ENCODE results near the gene ZNF394. TPM values are rescaled to one million over a fixed set of nuclear protein-coding genes. Genes with fewer than 3 reads are reported as not detected.

Gene ZNF394
- total and polyA plus RNA-seq, 2 donors (not counting 3 experiments of a cell fraction or from before 2014, with no cell fraction given) = 8.6 to 22.8 TPM

DNA sequence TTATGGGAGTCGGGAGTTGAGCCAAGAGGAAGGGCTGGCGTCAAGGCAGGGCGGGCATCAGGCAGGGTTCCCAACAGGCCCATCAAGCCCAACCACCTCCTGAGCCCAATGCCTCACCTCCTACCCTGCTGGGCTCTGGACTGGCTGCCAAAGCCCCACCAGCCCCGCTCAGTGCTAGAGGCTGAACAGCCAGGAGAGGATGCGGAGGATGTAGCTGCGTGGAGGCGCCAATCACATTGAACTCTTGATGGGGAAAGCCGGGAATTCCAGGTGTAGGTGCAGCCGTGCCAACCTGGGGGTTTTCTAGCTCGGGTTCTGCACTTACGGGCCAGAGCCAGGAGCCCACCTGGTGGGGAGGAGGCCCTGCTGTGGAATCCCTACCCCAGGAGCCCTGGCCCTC is 47.0 kb downstream of the ZNF394 start:
- Histone ChIP-seq H3K9me3 (replicated peaks; ENCODE audit: control insufficient read depth, insufficient read depth, low read length) (no peaks in the 10 kb centered on the region), H3K9ac (replicated peaks; ENCODE audit: extremely low read depth, insufficient read depth, low read length) (no peak overlapping the region), H3K4me3 (replicated peaks in 1 of 3; ENCODE audit: insufficient read depth in 1 of 3, low read depth in 1 of 3, low read length in 3 of 3) (no peak overlapping the region), H3K27ac (ENCODE audit: insufficient read depth, low read depth, low read length) (no peak overlapping the region), H3K79me2 (ENCODE audit: control insufficient read depth, insufficient read depth, low read length) (peaks cover 4% of the 10 kb centered on the region), H3K36me3 (ENCODE audit: control insufficient read depth in 2 of 2, extremely low read depth in 1 of 2, insufficient read depth in 2 of 2, low read length in 2 of 2) (peaks cover 9 to 69% of the 10 kb centered on the region in 2 experiments), H3K4me1 (ENCODE audit: control insufficient read depth, extremely low read depth, insufficient read depth, low read length) (no peaks in the 10 kb centered on the region), H2AFZ (ENCODE audit: low read depth, low read length) (no peak overlapping the region), H3K4me2 (ENCODE audit: insufficient read depth, low read length) (no peak overlapping the region), H4K20me1 (replicated peaks; ENCODE audit: control insufficient read depth, extremely low read depth, insufficient read depth, low read length) (no peaks in the 10 kb centered on the region), H3K9me1 (replicated peaks; ENCODE audit: control insufficient read depth, extremely low read depth, insufficient read depth, low read length) (no peaks in the 10 kb centered on the region), H3K27me3 (ENCODE audit: control insufficient read depth in 2 of 2, insufficient read depth in 2 of 2, low read length in 2 of 2) (no peaks in the 10 kb centered on the region)
- POLR2A ChIA-PET = no interaction called here
- dilution Hi-C loops (cut with MboI; ENCODE audit: extremely low pct_ligation_motif_present, low sequenced_read_pairs) = no loop called here
- no peak for FAIRE-seq
- BruUV-seq (replicated peaks) = no TSS peak
- no peak for DNase-seq (ENCODE audit: low read depth, low spot score)
- CTCF ChIA-PET = no interaction called here
- TF ChIP-seq, protein P1, sequence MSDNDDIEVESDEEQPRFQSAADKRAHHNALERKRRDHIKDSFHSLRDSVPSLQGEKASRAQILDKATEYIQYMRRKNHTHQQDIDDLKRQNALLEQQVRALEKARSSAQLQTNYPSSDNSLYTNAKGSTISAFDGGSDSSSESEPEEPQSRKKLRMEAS (IDR thresholded peaks at IDR 0.05; ENCODE audit: insufficient read depth, insufficient read length) = no peak
- TF ChIP-seq MYC (IDR thresholded peaks at IDR 0.05; ENCODE audit: low read depth, low read length) (no peak), GATA2 (IDR thresholded peaks at IDR 0.05; ENCODE audit: insufficient read depth, insufficient read length, low read depth, low read length) (no peak), POLR2AphosphoS5 (IDR thresholded peaks at IDR 0.05; ENCODE audit: insufficient read depth, low read depth, low read length) (no peak), EZH2 (IDR thresholded peaks at IDR 0.05; ENCODE audit: borderline replicate concordance, low read depth, low read length, severe bottlenecking) (no peak), FOS (IDR thresholded peaks at IDR 0.05; ENCODE audit: borderline replicate concordance, insufficient read depth, low read length) (no peak), JUN (IDR thresholded peaks at IDR 0.05; ENCODE audit: borderline replicate concordance, insufficient read depth, insufficient read length, low read depth) (no peak)
- TF ChIP-seq, protein P2, sequence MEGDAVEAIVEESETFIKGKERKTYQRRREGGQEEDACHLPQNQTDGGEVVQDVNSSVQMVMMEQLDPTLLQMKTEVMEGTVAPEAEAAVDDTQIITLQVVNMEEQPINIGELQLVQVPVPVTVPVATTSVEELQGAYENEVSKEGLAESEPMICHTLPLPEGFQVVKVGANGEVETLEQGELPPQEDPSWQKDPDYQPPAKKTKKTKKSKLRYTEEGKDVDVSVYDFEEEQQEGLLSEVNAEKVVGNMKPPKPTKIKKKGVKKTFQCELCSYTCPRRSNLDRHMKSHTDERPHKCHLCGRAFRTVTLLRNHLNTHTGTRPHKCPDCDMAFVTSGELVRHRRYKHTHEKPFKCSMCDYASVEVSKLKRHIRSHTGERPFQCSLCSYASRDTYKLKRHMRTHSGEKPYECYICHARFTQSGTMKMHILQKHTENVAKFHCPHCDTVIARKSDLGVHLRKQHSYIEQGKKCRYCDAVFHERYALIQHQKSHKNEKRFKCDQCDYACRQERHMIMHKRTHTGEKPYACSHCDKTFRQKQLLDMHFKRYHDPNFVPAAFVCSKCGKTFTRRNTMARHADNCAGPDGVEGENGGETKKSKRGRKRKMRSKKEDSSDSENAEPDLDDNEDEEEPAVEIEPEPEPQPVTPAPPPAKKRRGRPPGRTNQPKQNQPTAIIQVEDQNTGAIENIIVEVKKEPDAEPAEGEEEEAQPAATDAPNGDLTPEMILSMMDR (IDR thresholded peaks at IDR 0.05; ENCODE audit: extremely low read depth in 1 of 2, insufficient read depth in 1 of 2, low read depth in 1 of 2, low read length in 2 of 2) = no peak
- intact Hi-C loops (cut with micrococcal nuclease) = no loop called here
